SU-DHL-6 (cell line): ENCODE results near the gene VPS51.

Source experiments
- H2AFZ ChIP-seq: fragments of 200-600 bp; sonication (generic); 2 replicates; pipeline ENCODE4 v1.6.1; 2014; ENCODE audit warnings: low read depth, mild to moderate bottlenecking, moderate library complexity, mixed read lengths, antibody characterized with exemption, low read length; ENCODE audit not compliant: severe bottlenecking
- H3F3A ChIP-seq: fragments of 200-600 bp; shearing (Covaris generic); 2 replicates; pipeline ENCODE4 v1.6.0; 2016; ENCODE audit warnings: antibody characterized with exemption, mild to moderate bottlenecking; ENCODE audit not compliant: insufficient read depth
- H3K27ac ChIP-seq: fragments of 200-600 bp; sonication (generic); 2 replicates; pipeline ENCODE4 v1.5.1; 2016; ENCODE audit warnings: low read depth, mild to moderate bottlenecking, low read length, moderate library complexity, mixed read lengths
- H3K27me3 ChIP-seq: fragments of 200-600 bp; sonication (generic), shearing (Covaris generic); 2 replicates; pipeline ENCODE4 v1.6.0; 2014; ENCODE audit warnings: mild to moderate bottlenecking, low read length
- H3K36me3 ChIP-seq: fragments of 200-600 bp; sonication (generic); 2 replicates; pipeline ENCODE4 v1.6.1; 2014; ENCODE audit warnings: mild to moderate bottlenecking, low read length, mixed read lengths
- H3K4me2 ChIP-seq: fragments of 300-600, 200-600 bp; shearing (Covaris generic), sonication (generic); 2 replicates; pipeline ENCODE4 v1.6.0; 2014; ENCODE audit warnings: low read length, low read depth, mild to moderate bottlenecking; ENCODE audit not compliant: poor library complexity, severe bottlenecking
- H3K4me3 ChIP-seq: fragments of 200-600 bp; sonication (generic); 2 replicates; pipeline ENCODE4 v1.5.1; 2014; ENCODE audit warnings: antibody characterized with exemption, low read length, mild to moderate bottlenecking, mixed read lengths; ENCODE audit not compliant: insufficient read depth, poor library complexity, severe bottlenecking
- H3K79me2 ChIP-seq: fragments of 200-600 bp; sonication (generic); 2 replicates; pipeline ENCODE4 v1.6.1; 2014; ENCODE audit warnings: mild to moderate bottlenecking, low read length, moderate library complexity; ENCODE audit not compliant: insufficient read depth
- H3K9ac ChIP-seq: fragments of 200-600 bp; sonication (generic); 2 replicates; pipeline ENCODE4 v1.7.0; 2014; ENCODE audit warnings: mild to moderate bottlenecking, low read length
- H3K9me2 ChIP-seq: fragments of 200-600 bp; sonication (generic); replicated peaks from 2 replicates; pipeline ENCODE4 v1.6.1; 2014; ENCODE audit warnings: low read length; ENCODE audit not compliant: insufficient read depth
- H3K9me3 ChIP-seq: fragments of 200-600 bp; sonication (generic); 2 replicates; pipeline ENCODE4 v1.6.1; 2014; ENCODE audit warnings: low read length, mixed read lengths; ENCODE audit not compliant: insufficient read depth
- H4K20me1 ChIP-seq: fragments of 200-600 bp; sonication (generic); 2 replicates; pipeline ENCODE4 v1.6.1; 2014; ENCODE audit warnings: low read depth, mild to moderate bottlenecking, antibody characterized with exemption, low read length, moderate library complexity, mixed read lengths
- CTCF ChIP-seq: fragments of 200-600 bp; sonication (generic); IDR thresholded peaks from one replicate; pipeline ENCODE4 v1.5.1; 2017; ENCODE audit warnings: antibody characterized with exemption, mild to moderate bottlenecking, low read length, moderate library complexity; ENCODE audit not compliant: insufficient read depth, poor library complexity, severe bottlenecking
- EZH2phosphoT487 ChIP-seq: fragments of 200-600 bp; sonication (generic), shearing (Covaris generic); conservative IDR thresholded peaks from 2 replicates; pipeline ENCODE4 v1.6.1; 2018; ENCODE audit warnings: mild to moderate bottlenecking, antibody characterized with exemption, low read length, moderate library complexity, mixed read lengths

Gene VPS51

GRCh38 chr11:65156926-65157325 lies 60.9 kb downstream of the VPS51 start:
- Histone ChIP-seq H2AFZ (no peak overlapping the region), H3K4me3 (no peak overlapping the region), H3K9me3 (no peaks in the 10 kb centered on the region), H3K36me3 (no peaks in the 10 kb centered on the region), H3K4me2 (no peak overlapping the region), H3K9ac (no peak overlapping the region), H3K27ac (no peak overlapping the region), H3F3A (no peaks in the 10 kb centered on the region), H3K9me2 (no peaks in the 10 kb centered on the region), H3K27me3 (no peaks in the 10 kb centered on the region), H3K79me2 (no peaks in the 10 kb centered on the region), H4K20me1 (no peaks in the 10 kb centered on the region)
- TF ChIP-seq EZH2phosphoT487 (no peak), CTCF (no peak)

DNA sequence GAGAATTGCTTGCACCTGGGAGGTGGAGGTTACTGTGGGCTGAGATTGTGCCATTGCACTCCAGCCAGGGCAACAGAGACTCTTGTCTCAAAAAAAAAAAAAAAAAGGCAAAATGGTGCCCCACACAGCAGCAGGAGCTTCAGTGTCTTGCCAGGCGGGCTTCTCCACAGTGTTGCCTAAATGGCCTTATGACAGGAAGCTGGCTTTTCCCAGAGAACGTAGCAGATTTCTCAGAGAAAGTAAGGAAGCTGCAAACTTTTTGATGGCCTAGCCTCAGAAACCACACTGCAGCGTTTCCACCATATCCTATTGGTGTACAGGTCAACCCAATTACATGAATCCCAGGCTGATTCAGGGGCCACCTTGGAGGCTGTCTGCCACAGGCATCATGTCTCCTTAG lies 61.3 kb downstream of the VPS51 start:
- H3K36me3 ChIP-seq, result no peaks in the 10 kb centered on the region
- H3K9ac ChIP-seq, result no peak overlapping the region
- H3K79me2 ChIP-seq, result no peaks in the 10 kb centered on the region
- H3K9me3 ChIP-seq, result no peaks in the 10 kb centered on the region
- no peak overlapping the region for H3K27ac ChIP-seq
- no peaks in the 10 kb centered on the region for H3K9me2 ChIP-seq
- no peaks in the 10 kb centered on the region for H3K27me3 ChIP-seq
- H2AFZ ChIP-seq, result no peak overlapping the region
- H3F3A ChIP-seq, result no peaks in the 10 kb centered on the region
- H3K4me2 ChIP-seq, result no peak overlapping the region
- H4K20me1 ChIP-seq, result no peaks in the 10 kb centered on the region
- no peak overlapping the region for H3K4me3 ChIP-seq
- TF ChIP-seq EZH2phosphoT487, result no peak
- TF ChIP-seq CTCF, result no peak

DNA sequence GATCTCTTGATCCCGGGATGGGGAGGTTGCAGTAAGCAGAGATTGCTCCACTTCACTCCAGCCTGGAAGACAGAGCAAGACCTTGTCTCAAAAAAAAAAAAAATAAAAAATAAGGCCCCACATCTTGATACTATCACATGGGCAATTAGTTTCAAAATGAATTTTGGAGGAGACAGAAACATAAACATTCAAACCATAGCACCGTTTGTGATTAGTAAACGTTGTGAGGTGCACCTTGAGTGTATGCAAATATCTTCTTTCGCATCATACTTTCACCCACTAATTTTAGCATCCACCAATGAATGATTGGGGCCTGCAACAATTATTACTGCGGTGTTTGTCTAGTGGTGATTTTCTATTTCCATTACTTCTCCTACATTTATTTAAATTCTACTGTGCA lies 63.0 kb downstream of the VPS51 start:
- H3F3A ChIP-seq, result no peaks in the 10 kb centered on the region
- peak overlapping the region; percentile 15 for H2AFZ ChIP-seq
- peak overlapping the region; percentile 11 for H3K4me2 ChIP-seq
- no peak overlapping the region for H3K4me3 ChIP-seq
- H3K9me2 ChIP-seq, result no peaks in the 10 kb centered on the region
- H3K9me3 ChIP-seq, result no peaks in the 10 kb centered on the region
- H4K20me1 ChIP-seq, result no peaks in the 10 kb centered on the region
- no peaks in the 10 kb centered on the region for H3K79me2 ChIP-seq
- no peak overlapping the region for H3K9ac ChIP-seq
- H3K36me3 ChIP-seq, result no peaks in the 10 kb centered on the region
- H3K27ac ChIP-seq, result no peak overlapping the region
- no peaks in the 10 kb centered on the region for H3K27me3 ChIP-seq
- TF ChIP-seq CTCF (no peak), EZH2phosphoT487 (no peak)
